Measurements from ENCODE around the gene KAZN.
"Not testable (repeated sequence)": the region's sequence is repeated elsewhere in the genome, so short reads cannot be mapped to it uniquely, and the experiment has no call there.

GRCh38 chr1:14963791-14964710, 365.6 kb downstream of the KAZN start:
- TF ChIP-seq CTCF (IDR thresholded peaks at IDR 0.05); KDM1A (IDR thresholded peaks at IDR 0.05; ENCODE audit: low read depth); ZNF302 (CRISPR knock-in tag; IDR thresholded peaks at IDR 0.05); JUNB (IDR thresholded peaks at IDR 0.05); REST (IDR thresholded peaks at IDR 0.05); CBX2 (IDR thresholded peaks at IDR 0.05; ENCODE audit: borderline replicate concordance, low read depth): not testable (repeated sequence)
- TF ChIP-seq, protein P1, sequence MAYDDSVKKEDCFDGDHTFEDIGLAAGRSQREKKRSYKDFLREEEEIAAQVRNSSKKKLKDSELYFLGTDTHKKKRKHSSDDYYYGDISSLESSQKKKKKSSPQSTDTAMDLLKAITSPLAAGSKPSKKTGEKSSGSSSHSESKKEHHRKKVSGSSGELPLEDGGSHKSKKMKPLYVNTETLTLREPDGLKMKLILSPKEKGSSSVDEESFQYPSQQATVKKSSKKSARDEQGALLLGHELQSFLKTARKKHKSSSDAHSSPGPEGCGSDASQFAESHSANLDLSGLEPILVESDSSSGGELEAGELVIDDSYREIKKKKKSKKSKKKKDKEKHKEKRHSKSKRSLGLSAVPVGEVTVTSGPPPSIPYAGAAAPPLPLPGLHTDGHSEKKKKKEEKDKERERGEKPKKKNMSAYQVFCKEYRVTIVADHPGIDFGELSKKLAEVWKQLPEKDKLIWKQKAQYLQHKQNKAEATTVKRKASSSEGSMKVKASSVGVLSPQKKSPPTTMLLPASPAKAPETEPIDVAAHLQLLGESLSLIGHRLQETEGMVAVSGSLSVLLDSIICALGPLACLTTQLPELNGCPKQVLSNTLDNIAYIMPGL (CRISPR knock-in tag; IDR thresholded peaks at IDR 0.05; ENCODE audit: borderline replicate concordance) = not testable (repeated sequence)
- TF ChIP-seq, protein P2, sequence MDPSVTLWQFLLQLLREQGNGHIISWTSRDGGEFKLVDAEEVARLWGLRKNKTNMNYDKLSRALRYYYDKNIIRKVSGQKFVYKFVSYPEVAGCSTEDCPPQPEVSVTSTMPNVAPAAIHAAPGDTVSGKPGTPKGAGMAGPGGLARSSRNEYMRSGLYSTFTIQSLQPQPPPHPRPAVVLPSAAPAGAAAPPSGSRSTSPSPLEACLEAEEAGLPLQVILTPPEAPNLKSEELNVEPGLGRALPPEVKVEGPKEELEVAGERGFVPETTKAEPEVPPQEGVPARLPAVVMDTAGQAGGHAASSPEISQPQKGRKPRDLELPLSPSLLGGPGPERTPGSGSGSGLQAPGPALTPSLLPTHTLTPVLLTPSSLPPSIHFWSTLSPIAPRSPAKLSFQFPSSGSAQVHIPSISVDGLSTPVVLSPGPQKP (IDR thresholded peaks at IDR 0.05; ENCODE audit: low read depth, low read length) = not testable (repeated sequence)

Data from A549 (cell line).